A549 (cell line): ENCODE results near the gene ZNF423. TPM values are rescaled to one million over a fixed set of nuclear protein-coding genes. Genes with fewer than 3 reads are reported as not detected.

ENCODE experiments used
- ATAC-seq, 2 experiments: fragments of 200-7000 bp in 1 of 2; fragments of >200 bp in 1 of 2; cut with Nextera tagmentation in 1 of 2; cut with Tn5 transposase in 1 of 2; 3 replicates each; pipeline versions ENCODE4 v1.8.0 to v1.9.1; 2018 to 2020; ENCODE audit warnings: mild to moderate bottlenecking in 1 of 2, moderate library complexity in 1 of 2
- CTCF ChIA-PET: fragments of 300-600 bp; sonication (Branson Sonifier 250); formaldehyde crosslinking; extraction: SDS; loops from one replicate; lab custom pipeline; 2021; ENCODE audit warnings: antibody characterized with exemption, inconsistent platforms; lab: Yijun Ruan, JAX
- POLR2A ChIA-PET: fragments of 350-600 bp; formaldehyde crosslinking; extraction: SDS; loops from one replicate; lab custom pipeline; 2021; ENCODE audit warnings: antibody characterized with exemption, inconsistent platforms; lab: Yijun Ruan, JAX
- DNase-seq, 2 experiments: peaks; one replicate each; pipeline versions ENCODE4 v3.0.0 to v3.0.0-alpha.2; 2011 to 2016; ENCODE audit warnings: low read depth in 1 of 2, low spot score in 1 of 2
- FAIRE-seq: peaks from 2 replicates; lab custom pipeline; 2011; peaks lifted over from hg19 to GRCh38; lab: Jason Lieb, UNC
- H3K27ac ChIP-seq, 2 experiments: fragments of >200 bp; sonication (Bioruptor Twin); formaldehyde crosslinking; 3 replicates each; pipeline ENCODE4 v1.5.1; 2016 to 2017
- H3K4me1 ChIP-seq: fragments of >200 bp; sonication (Bioruptor Twin); formaldehyde crosslinking; 3 replicates; pipeline ENCODE4 v1.6.1; 2016
- H3K4me2 ChIP-seq: fragments of >200 bp; sonication (Bioruptor Twin); formaldehyde crosslinking; 3 replicates; pipeline ENCODE4 v1.6.1; 2016
- H3K4me3 ChIP-seq: fragments of >200 bp; sonication (Bioruptor Twin); formaldehyde crosslinking; 3 replicates; pipeline ENCODE4 v1.5.1; 2016
- H3K9me3 ChIP-seq: fragments of >200 bp; sonication (Bioruptor Twin); formaldehyde crosslinking; 3 replicates; pipeline ENCODE4 v1.6.1; 2016
- ATOH8 ChIP-seq: fragments of 250-450 bp; sonication (Bioruptor Pico); IDR thresholded peaks from 2 replicates; pipeline ENCODE4 v1.5.0; 2020; ENCODE audit warnings: low read depth, mild to moderate bottlenecking, moderate library complexity
- BCL3 ChIP-seq: fragments of >200 bp; sonication (Bioruptor Twin); formaldehyde crosslinking; IDR thresholded peaks from 3 replicates; pipeline ENCODE4 v1.6.1; 2016
- BHLHE40 ChIP-seq: IDR thresholded peaks from 2 replicates; pipeline ENCODE4 v1.6.1; 2012; ENCODE audit warnings: low read depth, low read length, inconsistent platforms
- CHD4 ChIP-seq: fragments of 200-600 bp; sonication (generic); IDR thresholded peaks from 2 replicates; pipeline ENCODE4 v1.6.1; 2016; ENCODE audit warnings: antibody characterized with exemption, mild to moderate bottlenecking, borderline replicate concordance
- EHMT2 ChIP-seq: fragments of 200-600 bp; sonication (generic); IDR thresholded peaks from 2 replicates; pipeline ENCODE4 v1.6.1; 2016; ENCODE audit warnings: antibody characterized with exemption, low read depth, mild to moderate bottlenecking, moderate library complexity
- ESRRA ChIP-seq: fragments of 150-350 bp; IDR thresholded peaks from 2 replicates; pipeline ENCODE4 v1.6.1; 2014; ENCODE audit warnings: mild to moderate bottlenecking, low read length, borderline replicate concordance
- FOSB ChIP-seq: fragments of 250-450 bp; sonication (Bioruptor Pico); IDR thresholded peaks from 2 replicates; pipeline ENCODE4 v1.5.0; 2020; ENCODE audit warnings: mild to moderate bottlenecking, moderate library complexity
- FOSL2 ChIP-seq, 2 experiments: fragments of 450-650 bp in 1 of 2; fragments of >200 bp in 1 of 2; sonication (Bioruptor Twin) in 1 of 2; formaldehyde crosslinking; IDR thresholded peaks; 2 replicates each; pipeline versions ENCODE4 v1.5.0 to v1.6.1; 2016 to 2020; ENCODE audit warnings: mild to moderate bottlenecking in 1 of 2, moderate library complexity in 1 of 2
- GATA3 ChIP-seq: IDR thresholded peaks from 2 replicates; pipeline ENCODE4 v1.6.1; 2012; ENCODE audit warnings: borderline replicate concordance
- HDAC2 ChIP-seq: fragments of 200-600 bp; sonication (generic); IDR thresholded peaks from 2 replicates; pipeline ENCODE4 v1.6.1; 2016
- HOXA7 ChIP-seq: fragments of 250-450 bp; sonication (Bioruptor Pico); IDR thresholded peaks from 2 replicates; pipeline ENCODE4 v1.5.0; 2020; ENCODE audit warnings: mild to moderate bottlenecking, moderate library complexity
- JUNB ChIP-seq: fragments of >200 bp; sonication (Bioruptor Twin); formaldehyde crosslinking; IDR thresholded peaks from 2 replicates; pipeline ENCODE4 v1.6.1; 2016
- MYC ChIP-seq: IDR thresholded peaks from 2 replicates; pipeline ENCODE4 v1.6.1; 2012; ENCODE audit warnings: mild to moderate bottlenecking, inconsistent platforms, low read length, improper control_type of control experiment, borderline replicate concordance
- NPAS2 ChIP-seq: fragments of 250-450 bp; sonication (Bioruptor Pico); IDR thresholded peaks from 2 replicates; pipeline ENCODE4 v1.8.0; 2022; ENCODE audit warnings: mild to moderate bottlenecking, moderate library complexity, borderline replicate concordance
- POLR2AphosphoS2 ChIP-seq: conservative IDR thresholded peaks from 2 replicates; pipeline ENCODE4 v1.6.1; 2012; ENCODE audit warnings: low read length, improper control_type of control experiment, inconsistent platforms
- RAD21 ChIP-seq, 2 experiments: fragments of >200 bp in 1 of 2; sonication (Bioruptor Twin) in 1 of 2; formaldehyde crosslinking in 1 of 2; IDR thresholded peaks in 1 of 2; conservative IDR thresholded peaks in 1 of 2; 2 replicates in 1 of 2; 3 replicates in 1 of 2; pipeline ENCODE4 v1.6.1; 2012 to 2018; ENCODE audit warnings: inconsistent platforms in 1 of 2
- RARB ChIP-seq: fragments of 250-450 bp; sonication (Bioruptor Pico); IDR thresholded peaks from 2 replicates; pipeline ENCODE4 v1.8.0; 2021; ENCODE audit warnings: mild to moderate bottlenecking, moderate library complexity
- RCOR1 ChIP-seq: fragments of 150-350 bp; IDR thresholded peaks from 2 replicates; pipeline ENCODE4 v1.6.1; 2014; ENCODE audit warnings: antibody characterized with exemption, low read length, low read depth
- REST ChIP-seq: fragments of 200-600 bp; sonication (generic); IDR thresholded peaks from 2 replicates; pipeline ENCODE4 v1.6.1; 2016; ENCODE audit warnings: antibody characterized with exemption, mild to moderate bottlenecking, moderate library complexity
- RFX5 ChIP-seq: fragments of 450-650 bp; IDR thresholded peaks from 2 replicates; pipeline ENCODE4 v1.7.1; 2014; ENCODE audit warnings: antibody characterized with exemption, mild to moderate bottlenecking, moderate library complexity
- RNF2 ChIP-seq: fragments of 200-600 bp; sonication (generic); IDR thresholded peaks from 2 replicates; pipeline ENCODE4 v1.6.1; 2016; ENCODE audit warnings: low read depth, mild to moderate bottlenecking, antibody characterized with exemption, moderate library complexity, borderline replicate concordance
- SMC3 ChIP-seq: fragments of >200 bp; sonication (Bioruptor Twin); formaldehyde crosslinking; IDR thresholded peaks from 3 replicates; pipeline ENCODE4 v1.6.1; 2018; ENCODE audit warnings: inconsistent platforms
- TFCP2L1 ChIP-seq: fragments of 250-450 bp; sonication (Bioruptor Pico); IDR thresholded peaks from 2 replicates; pipeline ENCODE4 v1.5.0; 2021; ENCODE audit warnings: mild to moderate bottlenecking
- USF2 ChIP-seq: fragments of 450-650 bp; IDR thresholded peaks from 2 replicates; pipeline ENCODE4 v1.6.1; 2014; ENCODE audit warnings: antibody characterized with exemption
- ZFP36 ChIP-seq: fragments of 450-650 bp; IDR thresholded peaks from 2 replicates; pipeline ENCODE4 v1.6.1; 2014; ENCODE audit warnings: borderline replicate concordance; ENCODE audit not compliant: partially characterized antibody
- ZNF302 ChIP-seq: fragments of 250-450 bp; sonication (Bioruptor Pico); IDR thresholded peaks from 2 replicates; pipeline ENCODE4 v1.9.0; 2021; ENCODE audit warnings: inconsistent platforms, mild to moderate bottlenecking, moderate library complexity
- WGBS: methylation state at CpG from one replicate; pipeline ENCODE4 v1.1.6; 2017; ENCODE audit errors: missing lambda C conversion rate; 5-methylcytosine and 5-hydroxymethylcytosine counted together
- polyA plus RNA-seq, 4 experiments: library from polyadenylated mRNA; depleted of rRNA in 3 of 4; stranded (reverse); fragments of >200 nt; fragmentation: RNase III in 1 of 4; extraction: RNeasy Plus Mini Kit Qiagen cat#74134 plus additional on column Dnase treatment in 1 of 4; gene quantifications; 2 replicates in 3 of 4; 3 replicates in 1 of 4; pipeline ENCODE4 v1.2.3, GENCODE V29; 2011 to 2017

ZNF423 gene
- polyA plus RNA-seq, 2 of the 4 experiments (the other 2 are of a cell fraction) = 0.04 to 0.10 TPM

- ChIA-PET POLR2A (no interaction called here), CTCF (interaction anchor here (0.7 to 2.7 kb wide), 3 partner anchors 9 to 38 kb away, joined by 3 to 13 read pairs (median 3); no protein-coding TSS in a partner anchor)
- DNase-seq = no peak
- FAIRE-seq = no peak
- Histone ChIP-seq H3K9me3 (peaks cover under 1% of the 10 kb centered on the region; the same call in 1 of the 3 replicates), H3K4me2 (peak overlapping the region; percentile 35; the same call in 1 of the 3 replicates), H3K4me1 (peaks cover 11% of the 10 kb centered on the region; the same call in 1 of the 3 replicates), H3K27ac (peak overlapping the region in 1 of 2 experiments; percentile 48; a peak in 3 of 6 replicates), H3K4me3 (no peak overlapping the region)
- peak in 1 of 2 experiments; percentile 36; a peak in 1 of 6 replicates for ATAC-seq
- WGBS = 50% methylated on average over 14 of the region's 14 CpGs
- TF ChIP-seq POLR2AphosphoS2 = no peak
- no peak for TF ChIP-seq CHD4
- no peak for TF ChIP-seq BHLHE40
- no peak for TF ChIP-seq JUNB
- TF ChIP-seq GATA3 = no peak
- TF ChIP-seq SMC3 = no peak
- no peak for TF ChIP-seq TFCP2L1 (CRISPR knock-in tag)
- no peak for TF ChIP-seq REST
- TF ChIP-seq RCOR1 = no peak
- no peak for TF ChIP-seq RAD21 (conservative IDR thresholded peaks at IDR 0.05 in 1 of 2, IDR thresholded peaks at IDR 0.05 in 1 of 2)
- TF ChIP-seq NPAS2 (CRISPR knock-in tag) = no peak
- no peak for TF ChIP-seq ZFP36
- TF ChIP-seq HOXA7 = no peak
- TF ChIP-seq FOSB (CRISPR knock-in tag) = no peak
- no peak for TF ChIP-seq HDAC2
- no peak for TF ChIP-seq FOSL2 (IDR thresholded peaks at IDR 0.05)
- no peak for TF ChIP-seq FOSL2 (CRISPR knock-in tag; IDR thresholded peaks at IDR 0.05)
These were observed 28.4 kb upstream of the ZNF423 start for GRCh38 chr16:49884033-49885015.

- ChIA-PET CTCF (interaction anchor here (0.9 to 2.7 kb wide), 3 partner anchors 26 to 475 kb away, joined by 4 to 13 read pairs (median 5); no protein-coding TSS in a partner anchor), POLR2A (no interaction called here)
- ATAC-seq = no peak
- TF ChIP-seq ESRRA (no peak), RFX5 (no peak), NPAS2 (CRISPR knock-in tag) (no peak), ZNF302 (no peak), ATOH8 (CRISPR knock-in tag) (no peak), SMC3 (no peak), BCL3 (no peak), RNF2 (no peak), EHMT2 (no peak), POLR2AphosphoS2 (no peak), MYC (no peak), RARB (CRISPR knock-in tag) (no peak), USF2 (no peak)
These were observed 27.4 kb upstream of the ZNF423 start for GRCh38 chr16:49883076-49884014.

More at GRCh38 chr16:49883076-49884014, 27.4 kb upstream of the ZNF423 start:
- Histone ChIP-seq H3K4me3 (no peak overlapping the region), H3K4me2 (0 out of 3 replicates have a peak overlapping the region, but pooled peaks have one; percentile 35), H3K27ac (peak overlapping the region in 1 of 2 experiments; percentile 48; a peak in 3 of 6 replicates), H3K9me3 (no peaks in the 10 kb centered on the region), H3K4me1 (peaks cover 11% of the 10 kb centered on the region; the same call in 1 of the 3 replicates)
- no peak for DNase-seq
- WGBS = 55% methylated on average over 14 of the region's 16 CpGs
- no peak for FAIRE-seq
